Measurements from ENCODE around the gene PLTP.
A peak's percentile ranks its signal among the peaks of the same experiment; 100 is the strongest.

The PLTP gene

DNA sequence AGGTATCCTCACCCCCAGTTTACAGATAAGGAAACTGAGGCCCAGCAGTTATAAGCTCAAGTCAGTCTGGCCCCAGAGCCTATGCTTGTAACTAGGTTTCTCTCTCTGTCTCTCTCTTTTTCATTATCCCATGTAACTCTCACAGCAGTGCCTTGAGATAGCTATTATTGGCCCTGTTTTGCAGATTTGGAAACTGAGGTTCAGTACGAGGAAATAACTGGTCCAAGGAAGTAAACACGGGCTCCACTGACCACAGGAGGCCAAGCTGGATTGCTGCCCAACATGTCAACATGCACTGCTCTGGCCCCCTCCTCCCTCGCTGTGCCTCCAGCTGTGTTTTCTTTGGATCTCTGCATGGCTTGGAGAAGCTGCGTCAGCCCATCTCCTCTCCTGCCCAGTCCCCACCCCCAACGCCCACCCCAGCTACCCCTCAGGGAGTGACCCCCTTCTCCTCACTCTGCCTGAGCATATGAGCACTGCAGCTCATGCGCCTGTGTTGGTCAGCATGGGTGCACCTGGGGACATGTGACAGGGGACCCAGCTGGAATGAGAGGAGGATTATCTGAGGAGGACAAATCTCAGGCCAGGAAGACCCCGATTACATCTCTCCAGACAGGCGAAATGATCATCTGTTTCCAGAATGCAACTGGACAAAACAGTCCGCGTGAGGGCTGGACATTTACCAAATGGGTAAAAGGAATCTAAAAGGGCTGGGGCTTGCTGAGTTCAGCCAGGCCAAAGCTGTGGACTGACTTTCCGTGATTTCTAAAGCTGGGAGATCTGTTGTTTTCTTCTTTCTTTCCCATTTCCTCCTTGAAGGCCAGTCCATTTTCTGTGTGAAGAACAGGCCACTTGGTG lies 7.8 kb upstream of the PLTP start:
- Histone ChIP-seq H3K27ac (peak overlapping the region; percentile 24), H3K9ac (no peak overlapping the region)

DNA sequence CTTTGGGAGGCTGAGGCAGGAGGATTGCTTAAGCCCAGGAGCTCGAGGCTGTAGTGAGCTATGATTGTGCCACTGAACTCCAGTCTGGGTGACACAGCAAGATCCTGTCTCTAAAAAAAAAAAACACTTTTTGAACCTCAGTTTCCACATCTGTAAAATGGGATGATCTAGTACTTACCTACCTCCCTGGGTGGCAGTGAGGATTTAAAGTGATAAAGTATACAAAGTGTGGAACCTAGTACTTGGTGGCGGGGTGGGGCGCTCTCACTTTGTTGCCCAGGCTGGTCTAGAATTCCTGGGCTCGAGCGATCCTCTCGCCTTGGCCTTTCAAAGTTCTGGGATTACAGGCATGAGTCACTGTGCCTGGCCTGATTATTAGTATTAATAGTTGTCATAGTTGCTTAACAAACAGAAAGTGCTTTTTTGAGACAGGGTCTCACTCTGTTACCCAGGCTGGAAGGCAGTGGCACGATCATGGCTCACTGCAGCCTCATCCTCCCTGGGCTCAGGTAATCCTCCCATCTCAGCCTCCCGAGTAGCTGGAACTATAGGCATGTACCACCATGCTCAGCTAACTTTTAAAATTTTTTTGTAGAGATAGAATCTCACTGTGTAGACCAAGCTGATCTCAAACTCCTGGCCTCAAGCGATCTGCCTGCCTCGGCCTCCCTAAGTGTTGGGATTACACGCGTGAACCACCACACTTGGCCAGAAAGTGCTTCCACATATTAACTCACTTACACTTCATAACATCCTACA lies 7.0 kb upstream of the PLTP start:
- Histone ChIP-seq H3K4me1 (peaks cover under 1% of the 10 kb centered on the region), H3K4me2 (ENCODE audit: low read length) (no peak overlapping the region), H3K79me2 (no peaks in the 10 kb centered on the region), H3K36me3 (ENCODE audit: control insufficient read depth, insufficient read depth, low read length) (no peaks in the 10 kb centered on the region), H3K27ac (peak overlapping the region; percentile 24), H3K27me3 (ENCODE audit: control insufficient read depth, insufficient read depth, low read length) (no peaks in the 10 kb centered on the region), H3K9me3 (ENCODE audit: control insufficient read depth, low read length) (no peaks in the 10 kb centered on the region), H3K4me3 (ENCODE audit: low read depth, low read length) (no peak overlapping the region), H2AFZ (no peak overlapping the region), H3K9ac (no peak overlapping the region)
- TF ChIP-seq, protein P1, sequence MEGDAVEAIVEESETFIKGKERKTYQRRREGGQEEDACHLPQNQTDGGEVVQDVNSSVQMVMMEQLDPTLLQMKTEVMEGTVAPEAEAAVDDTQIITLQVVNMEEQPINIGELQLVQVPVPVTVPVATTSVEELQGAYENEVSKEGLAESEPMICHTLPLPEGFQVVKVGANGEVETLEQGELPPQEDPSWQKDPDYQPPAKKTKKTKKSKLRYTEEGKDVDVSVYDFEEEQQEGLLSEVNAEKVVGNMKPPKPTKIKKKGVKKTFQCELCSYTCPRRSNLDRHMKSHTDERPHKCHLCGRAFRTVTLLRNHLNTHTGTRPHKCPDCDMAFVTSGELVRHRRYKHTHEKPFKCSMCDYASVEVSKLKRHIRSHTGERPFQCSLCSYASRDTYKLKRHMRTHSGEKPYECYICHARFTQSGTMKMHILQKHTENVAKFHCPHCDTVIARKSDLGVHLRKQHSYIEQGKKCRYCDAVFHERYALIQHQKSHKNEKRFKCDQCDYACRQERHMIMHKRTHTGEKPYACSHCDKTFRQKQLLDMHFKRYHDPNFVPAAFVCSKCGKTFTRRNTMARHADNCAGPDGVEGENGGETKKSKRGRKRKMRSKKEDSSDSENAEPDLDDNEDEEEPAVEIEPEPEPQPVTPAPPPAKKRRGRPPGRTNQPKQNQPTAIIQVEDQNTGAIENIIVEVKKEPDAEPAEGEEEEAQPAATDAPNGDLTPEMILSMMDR (IDR thresholded peaks at IDR 0.05): no peak

More for the DNA sequence above, 7.8 kb upstream of the PLTP start:
- no peaks in the 10 kb centered on the region for H3K9me3 ChIP-seq (ENCODE audit: control insufficient read depth, low read length)
- no peak overlapping the region for H3K4me2 ChIP-seq (ENCODE audit: low read length)
- no peaks in the 10 kb centered on the region for H3K79me2 ChIP-seq
- peaks cover 8% of the 10 kb centered on the region for H3K4me1 ChIP-seq
- TF ChIP-seq, protein P1 (IDR thresholded peaks at IDR 0.05): no peak
- no peak overlapping the region for H3K4me3 ChIP-seq (ENCODE audit: low read depth, low read length)
- no peaks in the 10 kb centered on the region for H3K36me3 ChIP-seq (ENCODE audit: control insufficient read depth, insufficient read depth, low read length)
- no peaks in the 10 kb centered on the region for H3K27me3 ChIP-seq (ENCODE audit: control insufficient read depth, insufficient read depth, low read length)
- H2AFZ ChIP-seq: peak overlapping the region; percentile 8

DNA sequence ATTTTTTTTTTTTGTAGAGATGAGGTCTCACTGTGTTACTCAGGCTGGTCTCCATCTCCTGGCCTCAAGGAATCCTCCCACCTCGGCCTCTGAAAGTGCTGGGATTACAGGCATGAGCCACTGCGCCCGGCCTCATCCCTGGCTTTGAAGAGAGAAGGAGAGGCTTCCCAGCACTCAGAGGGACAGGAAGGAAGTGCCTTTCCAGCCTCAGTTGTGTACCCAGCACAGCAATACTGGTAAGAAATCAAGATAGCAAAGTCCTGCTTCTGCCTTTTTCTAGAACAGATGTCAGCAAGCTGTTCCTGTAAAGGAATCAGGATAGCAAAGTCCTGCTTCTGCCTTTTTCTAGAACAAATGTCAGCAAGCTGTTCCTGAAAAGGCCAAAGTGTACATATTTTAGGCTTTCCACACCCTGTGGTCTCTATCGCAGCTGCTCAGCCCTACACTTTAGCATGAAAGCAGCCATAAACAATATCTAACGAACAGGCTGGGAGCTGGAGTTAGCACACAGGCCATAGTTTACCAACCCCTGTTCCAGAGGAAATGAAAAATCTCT lies 6.3 kb upstream of the PLTP start:
- TF ChIP-seq, protein P1 (IDR thresholded peaks at IDR 0.05): no peak
- no peaks in the 10 kb centered on the region for H3K4me1 ChIP-seq
- no peak overlapping the region for H3K9ac ChIP-seq
- no peak overlapping the region for H3K4me2 ChIP-seq (ENCODE audit: low read length)
- no peaks in the 10 kb centered on the region for H3K9me3 ChIP-seq (ENCODE audit: control insufficient read depth, low read length)
- no peak overlapping the region for H3K4me3 ChIP-seq (ENCODE audit: low read depth, low read length)
- H3K79me2 ChIP-seq: no peaks in the 10 kb centered on the region
- H2AFZ ChIP-seq: no peak overlapping the region
- H3K27ac ChIP-seq: peak overlapping the region; percentile 3
- no peaks in the 10 kb centered on the region for H3K36me3 ChIP-seq (ENCODE audit: control insufficient read depth, insufficient read depth, low read length)
- no peaks in the 10 kb centered on the region for H3K27me3 ChIP-seq (ENCODE audit: control insufficient read depth, insufficient read depth, low read length)

DNA sequence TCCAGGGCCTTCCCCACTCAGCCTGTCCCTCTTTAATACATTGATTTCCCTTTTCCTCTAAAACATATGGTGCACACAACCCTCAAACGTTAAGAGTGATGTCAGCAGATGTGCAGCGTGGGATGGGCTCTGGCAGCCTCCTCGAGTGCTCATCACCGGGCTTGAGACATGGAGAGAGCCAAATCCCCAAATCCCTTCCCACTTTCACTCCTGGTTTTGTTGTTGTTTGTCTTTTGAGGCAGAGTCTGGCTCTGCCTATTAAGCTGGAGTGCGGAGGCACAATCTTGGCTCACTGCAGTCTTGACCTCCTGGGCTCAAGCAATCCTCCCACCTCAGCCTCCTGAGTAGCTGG lies 5.8 kb upstream of the PLTP start:
- no peak overlapping the region for H2AFZ ChIP-seq
- H3K79me2 ChIP-seq: no peaks in the 10 kb centered on the region
- TF ChIP-seq, protein P1 (IDR thresholded peaks at IDR 0.05): no peak
- H3K4me1 ChIP-seq: no peaks in the 10 kb centered on the region
- H3K27ac ChIP-seq: peak overlapping the region; percentile 3
- no peak overlapping the region for H3K9ac ChIP-seq
- H3K9me3 ChIP-seq (ENCODE audit: control insufficient read depth, low read length): no peaks in the 10 kb centered on the region
- H3K36me3 ChIP-seq (ENCODE audit: control insufficient read depth, insufficient read depth, low read length): no peaks in the 10 kb centered on the region
- H3K4me3 ChIP-seq (ENCODE audit: low read depth, low read length): no peak overlapping the region
- no peak overlapping the region for H3K4me2 ChIP-seq (ENCODE audit: low read length)
- H3K27me3 ChIP-seq (ENCODE audit: control insufficient read depth, insufficient read depth, low read length): no peaks in the 10 kb centered on the region
